Glutamatergic neuron (in vitro differentiated cells): ENCODE measurements around the gene POU3F2. TPM values are rescaled to one million over a fixed set of nuclear protein-coding genes. Genes with fewer than 3 reads are reported as not detected.

Experiments
- DNase-seq: peaks from one replicate; pipeline ENCODE4 v3.0.0; 2022
- H3K27ac Mint-ChIP-seq: one replicate; pipeline ENCODE4 v1.8.0; 2020; ENCODE audit warnings: mild to moderate bottlenecking, mixed read lengths, inconsistent platforms; ENCODE audit not compliant: unreplicated experiment
- H3K27me3 Mint-ChIP-seq: one replicate; pipeline ENCODE4 v1.8.0; 2020; ENCODE audit warnings: mild to moderate bottlenecking, moderate library complexity, mixed read lengths, inconsistent platforms; ENCODE audit not compliant: unreplicated experiment
- H3K36me3 Mint-ChIP-seq: one replicate; pipeline ENCODE4 v1.8.0; 2020; ENCODE audit warnings: mild to moderate bottlenecking, mixed read lengths, inconsistent platforms; ENCODE audit not compliant: unreplicated experiment
- H3K4me1 Mint-ChIP-seq: one replicate; pipeline ENCODE4 v1.8.0; 2020; ENCODE audit warnings: mild to moderate bottlenecking, low read depth, mixed read lengths, inconsistent platforms; ENCODE audit not compliant: unreplicated experiment
- H3K4me3 Mint-ChIP-seq: one replicate; pipeline ENCODE4 v1.8.0; 2020; ENCODE audit warnings: mild to moderate bottlenecking, mixed read lengths, inconsistent platforms; ENCODE audit not compliant: unreplicated experiment
- H3K9me3 Mint-ChIP-seq: one replicate; pipeline ENCODE4 v1.8.0; 2020; ENCODE audit warnings: mild to moderate bottlenecking, moderate library complexity, mixed read lengths, inconsistent platforms; ENCODE audit not compliant: unreplicated experiment
- CTCF ChIP-seq: fragments of 200-600 bp; sonication (generic); IDR thresholded peaks from one replicate; pipeline ENCODE4 v1.5.0; 2021; ENCODE audit not compliant: partially characterized antibody, unreplicated experiment
- total RNA-seq: library from RNA; stranded (reverse); fragmentation: NEBNext Ultra II Directional; extraction: Animal tissue kit (Norgen Biotek cat#: 25700); gene quantifications from one replicate; pipeline ENCODE4 v1.2.1, GENCODE V29; 2021; ENCODE audit not compliant: unreplicated experiment

Gene POU3F2
- total RNA-seq, 1 donor from 2014 or later, result 71.0 TPM

DNA sequence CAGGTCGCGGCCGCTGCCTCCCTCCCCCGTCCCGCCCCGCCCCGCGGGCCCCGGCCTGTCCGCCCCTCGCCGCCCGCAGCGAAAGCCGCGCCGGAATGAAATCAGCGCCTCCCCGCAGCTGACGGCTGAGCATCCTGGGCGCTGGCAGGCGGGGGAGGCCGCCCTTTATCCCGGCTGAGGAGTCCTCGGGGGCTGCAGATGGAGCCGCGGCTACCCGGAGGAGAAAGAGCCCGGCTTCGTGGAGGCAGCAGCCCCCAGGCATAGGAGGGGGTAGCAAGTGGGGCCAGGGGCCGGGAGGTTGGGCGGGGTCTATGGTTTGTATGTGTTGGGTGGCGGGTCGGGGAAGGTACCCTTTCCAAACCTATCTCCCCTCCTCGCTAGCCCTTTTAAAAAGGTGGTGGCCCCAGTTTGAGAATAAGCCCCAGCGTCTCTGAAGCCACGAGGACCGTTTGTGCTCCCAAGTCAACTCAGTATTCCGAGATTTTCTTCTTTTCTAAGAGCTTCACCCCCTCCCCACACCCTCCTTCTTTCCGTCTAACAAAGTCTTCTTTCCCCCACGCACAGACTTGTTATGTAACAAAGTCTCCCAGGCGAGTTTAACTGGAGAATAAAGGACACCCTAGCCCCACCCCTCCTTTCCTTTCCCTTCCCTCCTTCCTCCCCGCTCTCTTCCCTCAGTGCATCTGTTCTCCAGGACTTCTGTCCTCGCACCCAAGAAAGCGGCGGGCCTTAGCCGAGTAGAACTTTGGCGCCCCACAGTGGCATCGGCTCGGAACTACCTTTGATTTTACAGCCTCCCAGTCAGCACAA lies 11.0 kb downstream of the POU3F2 start:
- peaks cover 5% of the 10 kb centered on the region for H3K36me3 Mint-ChIP-seq
- peak overlapping the region; percentile 97 for H3K27ac Mint-ChIP-seq
- peak; percentile 79 for TF ChIP-seq CTCF
- peak; percentile 92 for DNase-seq
- H3K9me3 Mint-ChIP-seq, result peaks cover 43% of the 10 kb centered on the region
- H3K27me3 Mint-ChIP-seq, result peaks cover 24% of the 10 kb centered on the region
- H3K4me3 Mint-ChIP-seq, result peak overlapping the region; percentile 87
- peaks cover 26% of the 10 kb centered on the region for H3K4me1 Mint-ChIP-seq

DNA sequence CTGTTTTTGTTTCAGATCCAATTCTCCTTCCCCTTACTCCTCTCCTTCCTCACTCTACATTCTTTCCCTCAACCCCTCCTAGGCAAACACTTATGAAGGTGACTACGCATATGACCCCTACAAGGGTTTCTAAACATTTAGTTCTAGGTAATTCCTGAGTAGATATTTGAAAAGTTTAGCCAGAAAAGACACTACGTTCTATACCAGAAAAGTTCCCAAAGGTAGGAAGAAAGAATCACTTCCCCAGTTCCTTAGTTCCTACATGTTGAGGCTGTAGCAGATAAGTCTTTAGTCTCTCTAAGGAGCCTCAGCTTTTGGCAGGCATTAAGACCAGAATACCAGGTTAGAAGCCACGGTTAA lies 11.6 kb downstream of the POU3F2 start:
- peak overlapping the region; percentile 87 for H3K4me3 Mint-ChIP-seq
- peaks cover 22% of the 10 kb centered on the region for H3K4me1 Mint-ChIP-seq
- H3K36me3 Mint-ChIP-seq, result peaks cover 5% of the 10 kb centered on the region
- H3K27me3 Mint-ChIP-seq, result peaks cover 21% of the 10 kb centered on the region
- no peak for DNase-seq
- peaks cover 40% of the 10 kb centered on the region for H3K9me3 Mint-ChIP-seq
- peak overlapping the region; percentile 97 for H3K27ac Mint-ChIP-seq
- peak; percentile 18 for TF ChIP-seq CTCF

DNA sequence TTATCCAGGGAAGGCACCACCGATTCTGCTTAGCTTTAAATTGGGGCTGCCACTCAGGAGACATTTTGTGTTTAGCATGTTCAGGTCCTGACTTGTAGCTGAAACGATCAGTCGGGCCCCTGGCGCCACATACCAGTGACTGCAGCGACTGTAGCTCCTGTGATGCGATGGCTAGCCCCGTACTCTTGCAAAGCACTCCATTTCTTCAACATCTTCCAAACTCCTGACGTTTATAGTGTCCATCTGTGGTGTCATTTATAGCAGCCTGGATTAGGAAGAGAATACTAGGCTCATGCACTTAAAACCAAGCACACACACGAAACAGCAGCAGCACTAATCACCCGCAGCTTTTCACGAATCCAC lies 13.0 kb downstream of the POU3F2 start:
- Mint-ChIP-seq H3K4me3 (peak overlapping the region; percentile 52), H3K36me3 (peaks cover 5% of the 10 kb centered on the region), H3K4me1 (peaks cover 14% of the 10 kb centered on the region), H3K27ac (no peak overlapping the region), H3K27me3 (peaks cover 17% of the 10 kb centered on the region), H3K9me3 (peaks cover 35% of the 10 kb centered on the region)
- peak; percentile 17 for DNase-seq
- TF ChIP-seq CTCF, result no peak

- H3K4me3 Mint-ChIP-seq, result peak overlapping the region; percentile 52
- H3K36me3 Mint-ChIP-seq, result peaks cover 5% of the 10 kb centered on the region
- peaks cover 31% of the 10 kb centered on the region for H3K9me3 Mint-ChIP-seq
- no peak for TF ChIP-seq CTCF
- peaks cover 14% of the 10 kb centered on the region for H3K27me3 Mint-ChIP-seq
- H3K27ac Mint-ChIP-seq, result no peak overlapping the region
- peaks cover 14% of the 10 kb centered on the region for H3K4me1 Mint-ChIP-seq
- peak; percentile 38 for DNase-seq
These were observed 13.6 kb downstream of the POU3F2 start for GRCh38 chr6:98847779-98848538.
